NCI-H1694 (cell line): Measurements from ENCODE around the gene SLC25A5.
"Not testable (repeated sequence)": the region's sequence is repeated elsewhere in the genome, so short reads cannot be mapped to it uniquely, and the experiment has no call there.

Source experiments
- DNase-seq: peaks from one replicate; lab custom pipeline; 2025; lab: John Stamatoyannopoulos, UW

The SLC25A5 gene

GRCh38 chrX:119477812-119478232 lies 9.6 kb downstream of the SLC25A5 start:
- DNase-seq, result no peak

GRCh38 chrX:119478504-119478903 lies 10.3 kb downstream of the SLC25A5 start:
- no peak for DNase-seq

DNA sequence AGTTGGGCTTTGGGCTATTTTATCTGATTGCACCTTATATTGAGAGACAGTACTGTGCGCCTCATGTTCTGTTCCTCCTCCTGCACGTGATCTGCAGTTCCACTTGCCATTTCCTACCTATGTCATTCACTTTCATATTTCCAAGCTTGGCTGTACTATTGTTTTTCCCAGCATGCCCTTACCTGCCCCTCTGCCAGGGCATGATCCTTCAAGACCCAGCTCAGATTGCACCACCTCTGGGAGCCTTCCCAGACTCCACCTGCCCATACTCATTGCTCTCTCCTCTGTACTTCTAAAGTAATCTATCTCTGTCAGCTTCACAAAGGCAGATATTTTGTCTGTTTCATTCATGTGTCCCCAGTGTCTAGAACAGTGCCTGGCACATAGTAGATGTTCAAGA lies 11.6 kb downstream of the SLC25A5 start:
- DNase-seq, result no peak

DNA sequence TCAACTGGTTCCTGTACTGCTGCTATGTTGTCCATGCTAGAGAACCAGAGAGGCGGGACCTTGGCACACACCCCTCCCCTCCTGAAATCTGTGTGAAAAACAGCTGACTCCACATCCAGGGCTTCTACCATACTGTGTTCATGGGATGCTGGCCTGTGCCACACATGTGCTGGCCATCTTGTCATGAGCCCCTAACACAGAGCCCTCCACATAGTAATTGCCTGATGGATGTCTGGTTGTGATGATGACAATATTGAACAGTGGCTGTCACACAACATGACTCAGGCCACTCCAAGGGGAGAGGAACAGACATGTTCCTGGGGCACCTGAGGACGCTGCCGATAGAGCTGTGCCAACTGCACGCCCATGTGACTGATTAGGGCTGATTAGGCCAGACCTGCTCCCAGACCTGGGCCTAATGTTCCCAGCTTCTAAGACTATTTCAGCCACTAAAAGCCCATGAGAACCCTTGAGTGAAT lies 13.1 kb downstream of the SLC25A5 start:
- DNase-seq, result no peak

GRCh38 chrX:119482041-119482440 lies 13.8 kb downstream of the SLC25A5 start:
- no peak for DNase-seq

DNA sequence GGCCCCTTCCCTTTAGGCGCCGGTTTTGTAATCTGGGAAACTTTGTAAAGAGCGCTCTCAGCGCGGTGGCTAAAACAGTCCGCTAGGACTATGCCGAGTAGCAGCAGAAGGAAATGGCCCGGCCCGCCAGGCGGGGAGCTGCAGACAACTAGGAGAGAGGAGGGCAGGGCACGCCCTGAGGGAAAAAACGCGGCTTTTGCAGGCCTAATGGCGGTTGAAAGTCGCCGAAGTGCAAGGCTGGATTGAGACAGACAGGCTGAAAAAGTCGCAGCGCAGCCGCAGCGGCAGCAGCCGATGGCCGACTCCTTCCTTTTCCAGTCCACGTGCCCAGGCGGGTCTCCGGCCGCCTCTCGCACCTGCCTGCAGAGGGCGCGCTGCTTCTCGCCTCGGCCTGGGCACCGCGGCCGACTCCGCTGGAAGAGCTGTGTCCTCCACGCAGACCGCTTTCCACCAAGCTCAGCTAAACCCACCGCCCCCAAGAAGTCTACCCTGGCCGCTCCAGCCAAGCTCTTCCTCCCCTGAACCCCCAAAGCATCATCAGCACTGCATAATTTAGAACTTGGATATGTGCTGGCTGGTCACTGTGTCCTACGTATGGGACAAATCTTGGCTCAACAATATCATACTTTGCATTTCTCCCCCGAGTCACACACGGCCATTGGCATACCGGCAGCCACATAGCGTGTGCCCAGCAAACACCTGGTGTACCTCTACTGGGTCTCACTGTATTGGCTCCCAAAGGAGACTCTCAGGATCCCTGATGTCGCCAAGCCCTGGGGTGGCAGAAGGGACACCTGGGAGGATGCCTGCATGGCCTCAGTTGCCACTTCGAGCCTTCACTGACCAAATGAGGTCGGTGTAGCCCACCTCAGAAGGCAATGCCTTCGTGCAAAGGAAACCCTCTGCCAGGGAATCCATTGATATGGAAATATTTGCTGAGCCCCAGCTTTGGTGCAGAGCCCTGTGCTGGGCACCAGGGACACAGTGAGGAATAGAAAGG lies 14.5 kb downstream of the SLC25A5 start:
- DNase-seq, result no peak

DNA sequence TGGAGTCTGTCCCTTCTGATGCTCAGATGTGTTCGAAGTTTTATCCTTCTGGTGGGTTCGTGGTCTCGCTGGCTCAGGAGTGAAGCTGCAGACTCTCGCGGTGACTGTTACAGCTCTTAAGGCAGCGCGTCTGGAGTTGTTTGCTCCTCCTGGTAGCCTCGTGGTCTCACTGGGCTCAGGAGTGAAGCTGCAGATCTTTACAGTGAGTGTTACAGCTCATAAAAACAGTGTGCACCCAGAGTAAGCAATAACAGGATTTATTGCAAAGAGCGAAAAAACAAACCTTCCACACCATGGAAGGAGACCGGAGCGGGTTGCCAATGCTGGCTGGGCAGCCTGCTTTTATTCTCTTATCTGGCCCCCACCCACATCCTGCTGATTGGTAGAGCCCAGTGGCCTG lies 18.5 kb downstream of the SLC25A5 start:
- DNase-seq, result no peak

- not testable (repeated sequence) for DNase-seq
Observed at GRCh38 chrX:119487766-119488165, 19.5 kb downstream of the SLC25A5 start.

GRCh38 chrX:119488749-119489148 lies 20.5 kb downstream of the SLC25A5 start:
- peak; percentile 25 for DNase-seq

DNA sequence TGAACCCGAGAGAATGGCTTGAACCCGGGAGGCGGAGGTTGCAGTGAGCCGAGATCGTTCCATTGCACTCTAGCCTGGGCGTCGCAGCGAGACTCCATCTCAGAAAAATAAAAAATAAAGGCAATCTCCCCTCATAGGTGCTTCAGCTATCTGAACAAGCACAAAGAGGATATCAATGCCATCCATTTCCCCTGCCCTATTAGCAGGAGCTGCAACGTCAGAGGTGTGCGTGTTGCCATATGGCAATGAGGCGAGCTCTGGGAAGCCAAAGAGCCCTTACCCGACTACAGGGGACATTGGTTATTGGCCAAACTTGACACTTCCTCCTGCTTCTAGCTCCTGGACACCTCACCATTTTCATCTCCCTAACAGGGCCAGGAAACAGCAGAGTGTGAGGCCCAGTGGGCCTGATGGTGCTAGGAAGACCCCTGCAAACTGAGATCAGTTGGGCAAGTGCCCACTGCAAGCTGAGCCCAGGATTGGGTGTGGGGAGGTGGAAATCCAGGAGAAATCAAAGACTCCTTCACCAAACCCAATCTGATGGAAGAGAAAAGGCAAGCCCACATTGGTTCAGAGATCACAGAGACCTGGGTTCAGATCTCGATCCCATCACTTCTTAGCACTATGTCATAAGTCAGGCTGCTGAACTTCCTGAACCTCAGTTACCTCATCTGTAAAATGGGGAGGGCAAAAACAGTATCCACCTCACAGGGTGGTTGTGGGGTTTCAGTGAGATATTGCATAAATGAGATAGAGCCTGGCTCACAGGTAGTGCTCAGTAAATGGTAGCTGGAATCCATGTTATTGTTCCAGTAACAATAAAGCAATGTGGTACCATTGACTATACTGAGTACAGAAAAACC lies 21.2 kb downstream of the SLC25A5 start:
- no peak for DNase-seq

DNA sequence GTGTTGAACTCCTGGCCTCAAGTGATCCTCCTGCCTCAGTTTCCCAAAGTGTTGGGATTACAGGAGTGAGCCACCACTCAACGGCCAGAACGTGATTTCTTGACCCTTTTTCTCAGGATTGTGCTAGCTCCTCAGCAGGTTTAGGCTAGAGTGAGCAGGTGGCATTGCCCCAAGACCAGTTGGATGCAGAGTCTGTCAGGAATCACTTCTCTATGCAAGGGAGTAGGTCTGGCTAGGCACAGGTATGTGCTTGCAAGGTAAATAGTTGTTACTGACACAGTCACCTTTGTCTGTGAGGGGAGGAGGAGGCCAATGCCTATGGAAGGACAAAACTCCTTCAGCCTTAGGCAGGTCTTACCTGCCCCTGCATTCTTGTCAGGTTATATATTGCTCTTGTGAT lies 24.2 kb downstream of the SLC25A5 start:
- no peak for DNase-seq

DNA sequence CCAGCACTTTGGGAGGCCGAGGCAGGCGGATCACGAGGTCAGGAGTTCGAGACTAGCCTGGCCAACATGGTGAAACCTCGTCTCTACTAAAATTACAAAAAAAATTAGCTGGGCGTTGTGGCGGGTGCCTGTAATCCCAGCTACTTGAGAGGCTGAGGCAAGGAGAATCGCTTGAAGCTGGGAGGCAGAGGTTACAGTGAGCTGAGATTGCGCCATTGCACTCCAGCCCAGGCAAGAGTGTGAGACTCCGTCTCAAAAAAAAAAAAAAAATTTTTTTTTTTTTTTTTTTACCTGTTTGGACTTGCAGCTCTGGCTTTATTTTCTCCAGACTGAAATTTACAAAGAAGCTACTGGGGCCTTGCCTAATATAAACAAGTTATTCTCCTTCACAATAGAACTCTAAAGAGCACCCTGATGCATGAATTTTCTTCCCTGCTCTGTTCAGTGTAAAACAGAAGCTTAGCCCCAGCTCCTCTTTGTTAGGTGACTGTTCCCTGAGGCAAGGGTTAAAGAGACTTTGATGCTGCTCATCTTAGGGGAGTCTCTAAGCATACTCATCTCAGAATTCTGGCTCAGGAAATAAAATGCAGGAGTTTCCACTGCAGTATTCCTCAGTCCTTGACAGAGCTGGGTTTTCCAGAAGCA lies 25.7 kb downstream of the SLC25A5 start:
- not testable (repeated sequence) for DNase-seq

DNA sequence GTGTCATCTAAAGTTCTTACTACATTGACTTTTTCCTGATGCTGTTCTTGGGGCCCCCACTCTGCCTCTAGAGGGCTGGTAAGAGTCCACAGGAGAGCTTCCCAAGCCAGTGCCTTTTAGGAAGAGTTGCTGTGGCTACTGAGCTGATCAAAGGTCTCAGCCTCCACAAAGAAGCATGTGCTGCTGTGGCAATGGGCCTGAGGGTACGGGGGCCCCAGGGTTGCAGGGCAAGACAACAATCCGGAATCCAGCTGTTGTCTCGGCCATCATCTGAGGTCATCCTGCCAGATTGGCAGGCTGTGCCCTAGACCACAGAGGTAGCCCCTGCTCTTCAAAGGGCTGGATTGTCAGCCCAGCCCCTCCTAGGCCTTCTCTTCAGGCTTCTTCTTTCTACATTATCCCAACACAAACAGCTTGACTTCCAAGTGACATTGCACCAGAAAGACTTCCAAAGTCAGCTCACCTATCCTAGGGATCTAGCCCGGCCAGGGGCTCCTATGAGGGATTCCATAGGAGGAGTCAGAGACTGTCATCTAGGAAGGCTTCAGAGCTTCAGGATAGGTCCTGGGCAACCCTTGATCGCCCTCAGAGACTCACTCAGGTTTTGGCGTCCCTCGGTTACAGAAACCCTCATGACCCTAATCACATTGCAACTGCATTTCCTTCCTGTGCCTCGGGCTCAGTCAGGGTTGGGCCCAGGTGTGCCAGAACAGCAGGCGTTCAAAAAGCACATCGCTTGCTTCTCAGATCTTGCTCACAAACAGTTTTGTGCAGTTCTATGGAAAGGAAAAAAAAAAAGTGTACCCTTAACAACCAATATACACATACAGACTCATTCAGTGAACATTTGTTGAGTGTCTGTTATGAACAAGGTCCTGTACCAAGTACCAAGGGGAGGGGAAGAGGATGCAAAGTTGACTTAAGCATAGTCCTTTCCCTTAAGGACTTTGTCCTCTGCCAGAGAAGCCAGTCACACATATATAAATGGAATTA lies 27.8 kb downstream of the SLC25A5 start:
- no peak for DNase-seq

DNA sequence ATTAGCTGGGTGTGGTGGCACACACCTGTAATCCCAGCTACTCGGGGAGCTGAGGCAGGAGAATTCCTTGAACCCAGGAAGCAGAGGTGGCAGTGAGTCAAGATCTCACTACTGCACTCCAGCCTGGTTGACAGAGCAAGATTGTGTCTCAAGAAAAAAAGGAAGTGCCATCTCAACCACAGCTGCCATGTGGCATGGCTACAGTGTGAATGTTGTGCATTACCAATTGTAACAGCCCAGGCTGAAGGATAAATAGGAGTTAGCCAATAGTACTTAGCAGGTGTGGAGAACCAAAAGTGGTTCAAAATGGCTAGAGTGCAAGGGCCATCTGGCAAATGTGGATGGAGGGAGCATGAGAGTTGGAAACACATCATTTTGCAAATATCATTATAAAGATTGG lies 28.9 kb downstream of the SLC25A5 start:
- DNase-seq, result no peak

GRCh38 chrX:119500061-119500800 lies 32.0 kb downstream of the SLC25A5 start:
- DNase-seq, result no peak

DNA sequence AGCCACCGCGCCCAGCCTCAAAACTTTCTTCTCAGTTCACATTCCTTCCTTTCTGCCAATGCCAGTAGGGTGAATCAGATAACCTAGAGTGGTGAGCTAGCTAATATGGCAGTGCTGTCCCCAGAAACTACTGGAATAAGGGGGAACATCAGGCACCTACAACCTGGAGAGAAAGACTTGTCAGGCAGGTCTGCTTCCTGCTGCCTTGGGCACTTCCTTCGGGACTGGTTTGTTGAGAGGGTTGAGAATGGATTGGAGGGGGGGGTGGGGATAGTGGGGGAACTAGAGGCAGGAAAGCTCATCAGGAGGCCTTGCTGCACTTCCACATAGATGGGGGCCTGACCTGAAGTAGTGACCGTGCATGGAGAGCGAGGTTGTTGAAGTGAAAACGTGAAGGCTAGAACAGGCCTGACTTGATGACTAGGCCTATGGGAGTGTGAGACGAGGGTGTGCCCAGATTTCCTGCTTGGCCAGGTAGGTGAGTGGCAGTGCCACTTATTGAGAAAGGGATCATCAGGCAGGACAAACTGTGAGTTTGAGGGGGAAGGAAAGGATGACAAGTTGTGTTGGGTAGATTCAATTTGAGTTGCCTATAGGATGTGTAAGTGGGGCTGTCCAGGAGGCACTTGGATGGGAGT lies 33.4 kb downstream of the SLC25A5 start:
- no peak for DNase-seq

DNA sequence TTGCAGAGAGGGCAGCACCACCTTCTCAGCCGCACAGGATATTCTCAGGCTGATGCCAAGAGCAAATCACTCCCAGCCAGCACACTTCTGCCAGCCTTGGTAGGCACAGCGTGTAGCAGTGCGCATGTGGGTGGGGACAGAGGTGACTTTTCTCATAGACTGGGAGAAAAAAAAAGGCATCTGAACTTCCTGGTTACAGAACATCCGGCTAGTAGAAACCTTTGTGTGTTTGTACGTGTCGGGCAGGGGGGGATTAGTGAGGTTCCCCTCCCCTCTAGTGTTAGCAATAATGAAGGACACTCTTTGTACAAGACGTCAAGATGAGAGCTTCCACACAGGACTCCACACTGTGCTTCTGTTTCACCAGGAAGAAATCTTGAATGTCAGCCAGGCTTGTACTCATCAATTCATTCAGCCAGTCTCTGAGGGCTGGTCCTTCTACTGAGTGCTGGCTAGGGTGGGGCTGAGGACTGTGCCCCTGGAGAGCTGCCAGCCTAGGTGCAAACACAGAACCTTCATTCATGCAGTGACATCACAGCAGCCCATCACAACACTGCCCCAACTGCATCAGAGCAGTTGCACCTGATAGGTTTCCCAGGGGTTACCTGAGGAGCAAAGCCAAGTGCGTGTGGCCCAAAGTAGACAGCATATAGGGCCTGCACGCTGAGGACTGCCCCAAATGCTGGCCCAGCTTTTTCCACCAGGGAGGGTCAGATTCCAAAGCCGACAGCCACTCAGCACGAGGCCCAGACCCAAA lies 34.7 kb downstream of the SLC25A5 start:
- DNase-seq, result no peak

DNA sequence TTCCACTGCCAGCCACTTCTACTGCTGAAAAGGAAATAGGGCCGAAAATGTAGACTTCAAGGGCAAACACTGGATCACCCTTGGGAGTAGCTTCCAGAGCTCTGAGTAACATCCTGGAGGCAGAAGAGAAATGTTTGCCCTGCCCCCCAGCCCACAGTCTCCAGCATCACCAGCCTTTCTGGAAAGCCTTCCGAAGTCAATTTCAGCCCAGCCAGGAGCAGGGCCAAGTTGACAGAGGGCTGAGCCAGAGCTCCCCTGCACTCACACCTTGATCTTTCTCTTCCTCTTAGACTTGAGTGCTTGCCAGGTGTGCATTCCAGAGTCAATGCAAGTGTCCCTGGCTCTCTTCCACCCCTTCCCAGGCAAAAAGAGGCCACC lies 35.2 kb downstream of the SLC25A5 start:
- DNase-seq, result no peak

DNA sequence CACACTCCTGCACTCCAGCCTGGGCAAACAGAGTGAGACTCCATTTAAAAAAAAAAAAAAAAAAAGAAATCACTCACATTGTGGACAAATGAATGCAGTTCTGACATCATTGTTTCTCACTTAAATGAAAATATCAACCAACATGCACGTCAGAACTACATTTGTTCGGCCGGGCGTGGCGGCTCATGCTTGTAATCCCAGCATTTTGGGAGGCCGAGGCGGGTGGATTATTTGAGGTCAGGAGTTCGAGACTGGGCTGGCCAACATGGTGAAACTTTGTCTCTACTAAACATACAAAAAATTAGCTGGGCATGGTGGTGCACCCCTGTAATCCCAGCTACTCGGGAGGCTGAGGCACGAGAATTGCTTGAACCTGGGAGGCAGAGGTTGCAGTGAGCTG lies 36.9 kb downstream of the SLC25A5 start:
- DNase-seq, result not testable (repeated sequence)
